IPS-20b (cell line): ENCODE data around the gene GALNTL6.
A peak's percentile ranks its signal among the peaks of the same experiment; 100 is the strongest.

Experiments used
- H3K27ac ChIP-seq: one replicate; pipeline ENCODE4 v1.5.1; 2013; ENCODE audit warnings: low read length
- H3K27me3 ChIP-seq: 2 replicates; pipeline ENCODE4 v1.6.1; 2013; ENCODE audit warnings: mild to moderate bottlenecking, low read length, inconsistent platforms; ENCODE audit not compliant: insufficient read depth
- H3K36me3 ChIP-seq: 2 replicates; pipeline ENCODE4 v1.6.1; 2013; ENCODE audit warnings: low read depth, mild to moderate bottlenecking, inconsistent platforms, low read length, moderate library complexity; ENCODE audit not compliant: insufficient read depth
- H3K4me1 ChIP-seq: 2 replicates; pipeline ENCODE4 v1.6.1; 2013; ENCODE audit warnings: mild to moderate bottlenecking, control low read depth, inconsistent platforms, low read length, moderate library complexity; ENCODE audit not compliant: insufficient read depth
- H3K4me3 ChIP-seq: 2 replicates; pipeline ENCODE4 v1.5.1; 2013; ENCODE audit warnings: mild to moderate bottlenecking, low read length, inconsistent platforms
- H3K9ac ChIP-seq: 2 replicates; pipeline ENCODE4 v1.6.1; 2013; ENCODE audit warnings: low read depth, mild to moderate bottlenecking, inconsistent platforms, low read length, moderate library complexity
- H3K9me3 ChIP-seq: 2 replicates; pipeline ENCODE4 v1.6.1; 2013; ENCODE audit warnings: mild to moderate bottlenecking, low read depth, low read length, inconsistent platforms; ENCODE audit not compliant: insufficient read depth

Gene GALNTL6

GRCh38 chr4:172009446-172010230 lies 196.4 kb downstream of the GALNTL6 start:
- Histone ChIP-seq H3K9ac (no peak overlapping the region), H3K27ac (no peak overlapping the region), H3K27me3 (0 out of 2 replicates have a peak, but pooled peaks cover 6% of the 10 kb centered on the region), H3K4me3 (no peak overlapping the region), H3K9me3 (no peaks in the 10 kb centered on the region), H3K36me3 (no peaks in the 10 kb centered on the region), H3K4me1 (peaks cover 26% of the 10 kb centered on the region)

- Histone ChIP-seq H3K9ac (no peak overlapping the region), H3K4me3 (peak overlapping the region; percentile 23; the same call in 1 of the 2 replicates), H3K27ac (no peak overlapping the region), H3K4me1 (peaks cover 26% of the 10 kb centered on the region), H3K27me3 (0 out of 2 replicates have a peak, but pooled peaks cover 6% of the 10 kb centered on the region), H3K36me3 (no peaks in the 10 kb centered on the region), H3K9me3 (no peaks in the 10 kb centered on the region)
Measured at GRCh38 chr4:172011196-172011595, 198.0 kb downstream of the GALNTL6 start.

GRCh38 chr4:172018358-172018757 lies 205.2 kb downstream of the GALNTL6 start:
- Histone ChIP-seq H3K36me3 (no peaks in the 10 kb centered on the region), H3K9me3 (no peaks in the 10 kb centered on the region), H3K27ac (no peak overlapping the region), H3K27me3 (no peaks in the 10 kb centered on the region), H3K9ac (no peak overlapping the region), H3K4me1 (no peaks in the 10 kb centered on the region), H3K4me3 (no peak overlapping the region)

- Histone ChIP-seq H3K27me3 (no peaks in the 10 kb centered on the region), H3K4me1 (no peaks in the 10 kb centered on the region), H3K9ac (no peak overlapping the region), H3K9me3 (no peaks in the 10 kb centered on the region), H3K27ac (no peak overlapping the region), H3K36me3 (no peaks in the 10 kb centered on the region), H3K4me3 (no peak overlapping the region)
Measured at GRCh38 chr4:172035562-172035961, 222.4 kb downstream of the GALNTL6 start.

- Histone ChIP-seq H3K4me1 (no peaks in the 10 kb centered on the region), H3K9me3 (no peaks in the 10 kb centered on the region), H3K36me3 (no peaks in the 10 kb centered on the region), H3K27me3 (no peaks in the 10 kb centered on the region), H3K9ac (no peak overlapping the region), H3K4me3 (no peak overlapping the region), H3K27ac (no peak overlapping the region)
Measured at GRCh38 chr4:172040766-172041165, 227.6 kb downstream of the GALNTL6 start.

- Histone ChIP-seq H3K9me3 (no peaks in the 10 kb centered on the region), H3K36me3 (no peaks in the 10 kb centered on the region), H3K4me1 (no peaks in the 10 kb centered on the region), H3K27ac (no peak overlapping the region), H3K27me3 (no peaks in the 10 kb centered on the region), H3K9ac (no peak overlapping the region), H3K4me3 (no peak overlapping the region)
Measured at GRCh38 chr4:172042714-172043114, 229.5 kb downstream of the GALNTL6 start.

GRCh38 chr4:172045981-172046380 lies 232.8 kb downstream of the GALNTL6 start:
- H3K4me1 ChIP-seq, result no peaks in the 10 kb centered on the region
- no peaks in the 10 kb centered on the region for H3K9me3 ChIP-seq
- H3K27ac ChIP-seq, result no peak overlapping the region
- H3K36me3 ChIP-seq, result no peaks in the 10 kb centered on the region
- no peak overlapping the region for H3K4me3 ChIP-seq
- no peak overlapping the region for H3K9ac ChIP-seq
- no peaks in the 10 kb centered on the region for H3K27me3 ChIP-seq

GRCh38 chr4:172048666-172049065 lies 235.5 kb downstream of the GALNTL6 start:
- H3K36me3 ChIP-seq, result no peaks in the 10 kb centered on the region
- H3K27ac ChIP-seq, result no peak overlapping the region
- H3K4me1 ChIP-seq, result no peaks in the 10 kb centered on the region
- H3K4me3 ChIP-seq, result no peak overlapping the region
- H3K9me3 ChIP-seq, result no peaks in the 10 kb centered on the region
- H3K9ac ChIP-seq, result no peak overlapping the region
- H3K27me3 ChIP-seq, result no peaks in the 10 kb centered on the region

- H3K4me1 ChIP-seq, result no peaks in the 10 kb centered on the region
- H3K9ac ChIP-seq, result no peak overlapping the region
- H3K27ac ChIP-seq, result no peak overlapping the region
- no peaks in the 10 kb centered on the region for H3K27me3 ChIP-seq
- H3K9me3 ChIP-seq, result no peaks in the 10 kb centered on the region
- no peaks in the 10 kb centered on the region for H3K36me3 ChIP-seq
- no peak overlapping the region for H3K4me3 ChIP-seq
Measured at GRCh38 chr4:172050911-172051310, 237.7 kb downstream of the GALNTL6 start.

- H3K4me1 ChIP-seq, result no peaks in the 10 kb centered on the region; the same call in 1 of the 2 replicates
- no peak overlapping the region for H3K27ac ChIP-seq
Measured at GRCh38 chr4:172055046-172055445, 241.8 kb downstream of the GALNTL6 start.

GRCh38 chr4:172055498-172055897 lies 242.3 kb downstream of the GALNTL6 start:
- Histone ChIP-seq H3K4me3 (no peak overlapping the region), H3K27me3 (no peaks in the 10 kb centered on the region), H3K9ac (no peak overlapping the region), H3K27ac (no peak overlapping the region), H3K4me1 (no peaks in the 10 kb centered on the region; the same call in 1 of the 2 replicates), H3K9me3 (no peaks in the 10 kb centered on the region), H3K36me3 (no peaks in the 10 kb centered on the region)

More at GRCh38 chr4:172055046-172055445, 241.8 kb downstream of the GALNTL6 start:
- no peaks in the 10 kb centered on the region for H3K9me3 ChIP-seq
- no peaks in the 10 kb centered on the region for H3K36me3 ChIP-seq
- no peak overlapping the region for H3K9ac ChIP-seq
- no peak overlapping the region for H3K4me3 ChIP-seq
- no peaks in the 10 kb centered on the region for H3K27me3 ChIP-seq

GRCh38 chr4:172061204-172061603 lies 248.0 kb downstream of the GALNTL6 start:
- no peak overlapping the region for H3K27ac ChIP-seq
- peaks cover 9% of the 10 kb centered on the region; the same call in 1 of the 2 replicates for H3K4me1 ChIP-seq
- H3K9ac ChIP-seq, result no peak overlapping the region
- no peaks in the 10 kb centered on the region for H3K27me3 ChIP-seq
- H3K4me3 ChIP-seq, result no peak overlapping the region
- H3K9me3 ChIP-seq, result no peaks in the 10 kb centered on the region
- no peaks in the 10 kb centered on the region for H3K36me3 ChIP-seq
